Aorta (tissue), 5 donors: ENCODE measurements around the gene A4GALT. TPM values are rescaled to one million over a fixed set of nuclear protein-coding genes. Genes with fewer than 3 reads are reported as not detected.

ENCODE experiments used
- ATAC-seq: fragments of 200-7000 bp; cut with Tn5 transposase; one replicate; pipeline ENCODE4 v1.9.1; 2022; ENCODE audit warnings: moderate library complexity; ENCODE audit not compliant: low FRiP score
- DNase-seq, 2 donors: peaks; one replicate each; pipeline ENCODE4 v3.0.0-alpha.2; 2020
- H3K27ac ChIP-seq, 2 donors: one replicate each; pipeline ENCODE4 v1.5.1; 2013; ENCODE audit warnings: low read length in 2 of 2, mild to moderate bottlenecking in 2 of 2, moderate library complexity in 2 of 2, control low read depth in 1 of 2, inconsistent platforms in 1 of 2, low read depth in 1 of 2
- H3K27me3 ChIP-seq, 2 donors: one replicate each; pipeline ENCODE4 v1.6.1; 2013; ENCODE audit warnings: control low read depth in 1 of 2, low read length in 1 of 2, mild to moderate bottlenecking in 1 of 2, moderate library complexity in 1 of 2; ENCODE audit not compliant: insufficient read depth in 2 of 2, control insufficient read depth in 1 of 2
- H3K36me3 ChIP-seq, 2 donors: one replicate each; pipeline ENCODE4 v1.6.1; 2013; ENCODE audit warnings: control low read depth in 1 of 2, low read length in 1 of 2, mild to moderate bottlenecking in 1 of 2; ENCODE audit not compliant: insufficient read depth in 2 of 2, control insufficient read depth in 1 of 2
- H3K4me1 ChIP-seq, 2 donors: one replicate each; pipeline ENCODE4 v1.6.1; 2013; ENCODE audit warnings: low read length in 2 of 2, control low read depth in 1 of 2, mild to moderate bottlenecking in 1 of 2, moderate library complexity in 1 of 2; ENCODE audit not compliant: insufficient read depth in 2 of 2, control insufficient read depth in 1 of 2
- H3K4me3 ChIP-seq, 2 donors: one replicate each; pipeline ENCODE4 v1.5.1; 2013; ENCODE audit warnings: low read length in 2 of 2, control low read depth in 1 of 2, mild to moderate bottlenecking in 1 of 2
- H3K9me3 ChIP-seq: one replicate; pipeline ENCODE4 v1.6.1; 2013; ENCODE audit warnings: mild to moderate bottlenecking, low read length; ENCODE audit not compliant: control insufficient read depth
- WGBS, 2 donors: extraction: QIAGEN DNeasy Blood & Tissue Kit; methylation state at CpG; one replicate each; pipeline ENCODE4 v1.1.7; 2013; 5-methylcytosine and 5-hydroxymethylcytosine counted together
- intact Hi-C, 2 donors: fragments of 100-400 bp; cut with DNase I; formaldehyde crosslinking; loops; one replicate each; pipeline versions ENCODE4 v1.14.2 to v1.15.0; 2022
- polyA plus RNA-seq, 2 donors: library from polyadenylated mRNA; stranded (reverse); fragments of 200-250 nt; gene quantifications; one replicate each; pipeline ENCODE4 v1.2.3, GENCODE V29; 2013
- total RNA-seq, 2 donors: library from RNA; stranded (reverse); fragmentation: NEBNext Ultra II Directional; extraction: Animal tissue kit (Norgen Biotek cat#: 25700); gene quantifications; one replicate each; pipeline ENCODE4 v1.2.1, GENCODE V29; 2021
- donor health status: healthy with polysubstance abuse.
- donor health status: Bipolar disorder and iron deficiency.
- donor health status: DM: no; HTN: no; CAD: no.
- donor health status: DM: no; HTN: no; CAD: no.
- donor health status: DM: yes; HTN: yes; CAD: no.

A4GALT gene
- total and polyA plus RNA-seq, 4 donors, result 15.8 to 75.8 (median 67.2) TPM

DNA sequence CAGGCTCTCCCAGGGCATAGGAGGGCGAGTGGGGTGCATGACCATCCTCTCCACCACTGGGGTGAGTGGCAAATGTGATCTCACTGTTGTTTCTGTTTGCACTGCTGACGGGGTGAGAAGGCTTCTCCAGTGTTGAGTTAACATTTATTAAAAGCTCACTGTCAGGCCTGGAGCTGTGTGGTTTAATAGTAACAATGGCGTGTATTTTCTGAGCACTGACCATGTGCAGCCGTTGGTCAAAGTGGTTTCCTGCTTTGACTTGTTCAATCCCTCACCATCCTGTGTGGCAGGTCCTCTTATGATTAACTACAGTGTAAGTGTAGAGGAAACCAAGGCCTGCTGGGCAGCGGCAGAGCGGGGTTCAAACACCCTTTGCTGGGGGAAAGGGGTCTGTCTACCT lies 4.4 kb downstream of the A4GALT start:
- H3K4me1 ChIP-seq, result no peaks in the 10 kb centered on the region
- no peak overlapping the region for H3K27ac ChIP-seq
- no peaks in the 10 kb centered on the region for H3K36me3 ChIP-seq
- DNase-seq (no peak), ATAC-seq (no peak)
- WGBS, 2 donors, result 69 to 75% methylated on average over 6 of the region's 6 CpGs
- H3K9me3 ChIP-seq, result no peaks in the 10 kb centered on the region
- H3K4me3 ChIP-seq, result no peak overlapping the region
- intact Hi-C loops, result loop anchor here (5.0 kb wide), 1 partner anchor 54 kb away; no protein-coding TSS in a partner anchor
- no peaks in the 10 kb centered on the region for H3K27me3 ChIP-seq

DNA sequence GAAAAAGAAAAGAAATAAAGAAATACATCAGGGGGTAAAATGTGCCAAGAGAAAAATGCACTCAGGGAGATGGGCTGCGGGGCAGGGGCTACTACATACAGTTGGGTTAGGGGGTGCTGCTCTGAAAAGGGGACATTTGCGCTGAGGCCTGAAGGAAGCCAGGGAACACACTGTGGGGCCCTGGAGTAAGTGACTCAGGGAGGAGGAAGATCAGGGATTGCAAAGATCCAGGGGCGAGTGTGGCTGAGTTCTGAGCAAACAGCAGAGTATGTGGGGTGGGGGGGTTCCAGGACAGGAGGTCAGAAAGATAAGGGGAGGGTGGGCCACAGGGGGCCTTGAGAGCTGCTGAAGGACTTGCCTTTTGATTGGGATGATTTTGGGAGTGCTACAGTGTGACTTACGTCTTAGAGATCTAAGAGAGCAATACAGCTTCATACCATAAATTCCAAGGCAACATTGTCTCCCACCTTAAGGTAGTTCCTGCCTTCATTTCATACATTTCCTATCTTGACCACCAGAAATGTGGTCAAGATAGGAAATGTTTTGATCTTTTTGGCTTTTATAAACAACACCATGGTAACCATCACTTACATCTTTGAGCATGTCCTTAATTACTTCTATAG lies 5.8 kb downstream of the A4GALT start:
- Histone ChIP-seq H3K4me1 (no peaks in the 10 kb centered on the region), H3K27me3 (no peaks in the 10 kb centered on the region), H3K4me3 (no peak overlapping the region), H3K36me3 (no peaks in the 10 kb centered on the region), H3K27ac (no peak overlapping the region), H3K9me3 (no peaks in the 10 kb centered on the region)
- no peak for DNase-seq
- intact Hi-C loops, result loop anchor here (5.0 kb wide), 1 partner anchor 53 kb away; no protein-coding TSS in a partner anchor
- ATAC-seq, result no peak
- WGBS, 2 donors, result 73 to 79% methylated on average over 4 of the region's 4 CpGs

GRCh38 chr22:42714308-42714707 lies 6.4 kb downstream of the A4GALT start:
- DNase-seq (no peak), ATAC-seq (no peak)
- no peaks in the 10 kb centered on the region for H3K36me3 ChIP-seq
- WGBS, 2 donors, result 95 to 98% methylated on average over 7 of the region's 7 CpGs
- H3K27ac ChIP-seq, result no peak overlapping the region
- intact Hi-C loops, result no loop called here
- no peaks in the 10 kb centered on the region for H3K9me3 ChIP-seq
- no peak overlapping the region for H3K4me3 ChIP-seq
- H3K4me1 ChIP-seq, result no peaks in the 10 kb centered on the region
- H3K27me3 ChIP-seq, result no peaks in the 10 kb centered on the region

- H3K9me3 ChIP-seq, result no peaks in the 10 kb centered on the region
- no peaks in the 10 kb centered on the region for H3K36me3 ChIP-seq
- no peaks in the 10 kb centered on the region for H3K4me1 ChIP-seq
- ATAC-seq, result no peak
- intact Hi-C loops, result no loop called here
- no peak overlapping the region for H3K27ac ChIP-seq
- DNase-seq, result no peak
- 88 to 90% methylated on average over 19 of the region's 19 CpGs for WGBS, 2 donors
- no peak overlapping the region for H3K4me3 ChIP-seq
- no peaks in the 10 kb centered on the region for H3K27me3 ChIP-seq
Measured at GRCh38 chr22:42711895-42712837, 8.5 kb downstream of the A4GALT start.

DNA sequence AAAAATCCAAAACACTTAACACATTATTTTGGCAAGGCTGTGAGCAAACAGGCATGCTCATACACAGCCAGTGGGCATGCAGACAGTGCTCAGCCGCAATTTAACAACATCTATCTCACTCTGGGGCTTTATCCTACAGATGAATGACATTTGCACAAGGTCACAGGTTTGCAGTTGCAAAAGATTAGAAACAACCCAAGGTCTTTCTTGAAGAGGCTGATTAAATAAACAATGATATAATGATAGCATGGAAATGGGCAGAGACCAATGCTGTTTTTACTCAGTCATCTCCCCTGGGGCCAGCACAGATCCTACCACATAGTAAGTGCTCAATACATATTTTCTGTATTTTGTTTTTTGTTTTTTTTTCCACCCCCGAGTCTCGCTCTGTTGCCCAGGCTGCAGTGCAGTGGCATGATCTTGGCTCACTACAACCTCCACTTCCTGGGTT lies 9.4 kb downstream of the A4GALT start:
- Histone ChIP-seq H3K36me3 (no peaks in the 10 kb centered on the region), H3K27me3 (no peaks in the 10 kb centered on the region), H3K4me3 (no peak overlapping the region), H3K27ac (no peak overlapping the region), H3K9me3 (no peaks in the 10 kb centered on the region), H3K4me1 (no peaks in the 10 kb centered on the region)
- ATAC-seq (no peak), DNase-seq (no peak)
- intact Hi-C loops, result no loop called here
- WGBS, 2 donors, result 28 to 35% methylated on average over 3 of the region's 3 CpGs

- DNase-seq (no peak), ATAC-seq (no peak)
- WGBS, 2 donors, result 62 to 72% methylated on average over 3 of the region's 3 CpGs
- Histone ChIP-seq H3K9me3 (no peaks in the 10 kb centered on the region), H3K4me3 (no peak overlapping the region), H3K4me1 (no peaks in the 10 kb centered on the region), H3K36me3 (no peaks in the 10 kb centered on the region), H3K27me3 (no peaks in the 10 kb centered on the region), H3K27ac (no peak overlapping the region)
- intact Hi-C loops, result no loop called here
Measured at GRCh38 chr22:42708417-42708816, 12.3 kb downstream of the A4GALT start.

DNA sequence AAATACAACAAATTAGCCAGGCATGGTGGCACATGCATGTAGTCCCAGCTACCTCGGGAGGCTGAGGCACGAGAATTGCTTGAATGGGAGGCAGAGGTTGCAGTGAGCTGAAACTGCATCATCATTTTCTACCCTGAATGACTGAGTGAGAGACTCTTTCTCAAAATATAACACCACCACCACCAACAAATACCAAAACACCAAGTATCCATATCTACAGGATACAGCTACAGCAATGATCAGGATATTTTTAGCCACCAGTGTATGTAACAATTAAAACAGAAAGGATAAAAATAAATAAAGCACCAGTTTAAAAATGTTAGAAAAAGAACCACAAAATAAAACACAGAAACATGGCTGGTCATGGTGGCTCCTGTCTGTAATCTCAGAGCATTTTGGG lies 13.2 kb downstream of the A4GALT start:
- DNase-seq (no peak), ATAC-seq (no peak)
- intact Hi-C loops, result no loop called here
- Histone ChIP-seq H3K4me3 (no peak overlapping the region), H3K27me3 (no peaks in the 10 kb centered on the region), H3K4me1 (no peaks in the 10 kb centered on the region), H3K9me3 (no peaks in the 10 kb centered on the region), H3K27ac (no peak overlapping the region), H3K36me3 (no peaks in the 10 kb centered on the region)
- WGBS, 2 donors, result 86 to 91% methylated on average over 2 of the region's 2 CpGs

DNA sequence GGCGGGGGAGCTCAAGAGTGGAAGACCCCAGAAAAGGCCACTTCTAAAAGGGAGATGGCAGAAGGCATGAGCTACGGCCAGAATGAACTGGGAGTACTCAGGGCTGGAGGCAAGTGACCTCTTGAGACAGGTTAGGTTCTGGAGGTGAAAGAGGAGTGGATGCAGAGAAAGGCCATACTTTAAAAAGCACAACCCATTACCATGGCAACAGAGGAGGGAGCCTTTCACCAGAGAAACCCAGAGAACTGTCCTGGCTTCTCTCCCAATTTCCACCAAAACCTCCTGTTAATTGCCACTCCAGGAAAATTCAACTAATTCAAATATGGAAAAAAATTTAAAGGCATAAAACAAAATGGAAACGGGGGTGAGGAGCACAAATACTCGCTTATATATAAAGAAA lies 15.8 kb downstream of the A4GALT start:
- Histone ChIP-seq H3K4me3 (no peak overlapping the region), H3K27ac (no peak overlapping the region), H3K4me1 (no peaks in the 10 kb centered on the region), H3K9me3 (no peaks in the 10 kb centered on the region), H3K27me3 (no peaks in the 10 kb centered on the region), H3K36me3 (no peaks in the 10 kb centered on the region)
- DNase-seq (no peak), ATAC-seq (no peak)
- intact Hi-C loops, result no loop called here
- 82 to 85% methylated on average over 4 of the region's 4 CpGs for WGBS, 2 donors

DNA sequence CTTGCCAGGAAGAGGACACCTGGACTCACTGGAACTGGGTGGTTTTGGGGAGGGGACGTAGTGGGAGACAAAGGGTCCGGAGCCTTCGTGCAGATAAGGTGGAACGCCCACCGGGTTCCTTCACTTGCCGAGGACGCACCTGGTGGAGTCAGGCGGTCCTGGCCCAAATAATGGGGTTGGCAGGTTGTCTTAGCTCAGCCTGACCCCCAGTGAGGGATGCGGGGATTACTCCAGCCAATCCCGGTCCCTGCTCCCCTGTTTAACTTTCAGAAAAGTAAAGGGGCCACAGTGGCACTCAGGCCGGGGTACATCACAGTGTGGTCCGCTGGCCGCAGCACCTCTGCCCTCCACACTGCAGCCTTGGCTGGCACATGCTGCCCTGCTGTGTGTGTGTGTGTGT lies 18.0 kb downstream of the A4GALT start:
- no peaks in the 10 kb centered on the region for H3K4me1 ChIP-seq
- DNase-seq (no peak), ATAC-seq (no peak)
- no peak overlapping the region for H3K4me3 ChIP-seq
- no peaks in the 10 kb centered on the region for H3K36me3 ChIP-seq
- 94 to 97% methylated on average over 13 of the region's 13 CpGs for WGBS, 2 donors
- intact Hi-C loops, result no loop called here
- no peaks in the 10 kb centered on the region for H3K27me3 ChIP-seq
- H3K9me3 ChIP-seq, result no peaks in the 10 kb centered on the region
- H3K27ac ChIP-seq, result no peak overlapping the region
